NCI-H345 treated with DMSO at 0.1 percent for 48 hours (cell line): ENCODE data around the gene DSG2.
"Not testable (repeated sequence)": the region's sequence is repeated elsewhere in the genome, so short reads cannot be mapped to it uniquely, and the experiment has no call there.

Experiments
- DNase-seq: peaks from one replicate; lab custom pipeline; 2025; ENCODE audit not compliant: unreplicated experiment; lab: John Stamatoyannopoulos, UW

The DSG2 gene

GRCh38 chr18:31497836-31498573 lies at the start of gene DSG2:
DSG2 (plus strand) TSS chr18:31498177; CDS start chr18:31498252, 75 bp downstream.
- peak; percentile 43 for DNase-seq

GRCh38 chr18:31450409-31450808 lies 47.6 kb upstream of the DSG2 start:
- DNase-seq: no peak

GRCh38 chr18:31451625-31452024 lies 46.4 kb upstream of the DSG2 start:
- no peak for DNase-seq

GRCh38 chr18:31454066-31454708 lies 43.8 kb upstream of the DSG2 start:
- DNase-seq: no peak

GRCh38 chr18:31469629-31470028 lies 28.3 kb upstream of the DSG2 start:
- DNase-seq: no peak

GRCh38 chr18:31478688-31479087 lies 19.3 kb upstream of the DSG2 start:
- DNase-seq: no peak

- DNase-seq: no peak
These were observed 15.9 kb upstream of the DSG2 start for GRCh38 chr18:31482051-31482450.

GRCh38 chr18:31483396-31483795 lies 14.6 kb upstream of the DSG2 start:
- DNase-seq: no peak

GRCh38 chr18:31484461-31484860 lies 13.5 kb upstream of the DSG2 start:
- DNase-seq: no peak

- DNase-seq: no peak
These were observed 11.8 kb upstream of the DSG2 start for GRCh38 chr18:31486165-31486564.

- DNase-seq: no peak
These were observed 10.5 kb upstream of the DSG2 start for GRCh38 chr18:31487246-31488015.

GRCh38 chr18:31489311-31489710 lies 8.7 kb upstream of the DSG2 start:
- DNase-seq: no peak

GRCh38 chr18:31490387-31490786 lies 7.6 kb upstream of the DSG2 start:
- no peak for DNase-seq

- no peak for DNase-seq
These were observed 7.1 kb upstream of the DSG2 start for GRCh38 chr18:31490833-31491232.

GRCh38 chr18:31491586-31491985 lies 6.4 kb upstream of the DSG2 start:
- DNase-seq: no peak

- no peak for DNase-seq
These were observed 5.3 kb upstream of the DSG2 start for GRCh38 chr18:31492671-31493070.

- no peak for DNase-seq
These were observed 4.8 kb upstream of the DSG2 start for GRCh38 chr18:31493171-31493570.

GRCh38 chr18:31493941-31494340 lies 4.0 kb upstream of the DSG2 start:
- no peak for DNase-seq

- not testable (repeated sequence) for DNase-seq
These were observed 3.2 kb upstream of the DSG2 start for GRCh38 chr18:31494705-31495244.

GRCh38 chr18:31497404-31497835 lies 557 bp upstream of the DSG2 start:
- DNase-seq: no peak
